Measurements from ENCODE around the gene CARD9. TPM values are rescaled to one million over a fixed set of nuclear protein-coding genes. Genes with fewer than 3 reads are reported as not detected.

CARD9 gene
- total and polyA plus RNA-seq, 2 of the 8 experiments (the other 6 are each of a cell fraction or from before 2014, with no cell fraction given), result 0.15 to 1.1 TPM

- TF ChIP-seq CREB1 (IDR thresholded peaks at IDR 0.05) (no peak), JUND (IDR thresholded peaks at IDR 0.05; ENCODE audit: low read length) (no peak), SIX5 (IDR thresholded peaks at IDR 0.05; ENCODE audit: low read depth, low read length) (no peak)
Measured at GRCh38 chr9:136421791-136422190, 48.3 kb upstream of the CARD9 start (continued).
